ENCODE measurements around the gene MRPL51. TPM values are rescaled to one million over a fixed set of nuclear protein-coding genes. Genes with fewer than 3 reads are reported as not detected.

Gene MRPL51
- total and polyA plus RNA-seq, 10 of the 15 experiments (the other 5 are each of a cell fraction or from before 2014, with no cell fraction given), result 137 to 1,202 (median 267) TPM

DNA sequence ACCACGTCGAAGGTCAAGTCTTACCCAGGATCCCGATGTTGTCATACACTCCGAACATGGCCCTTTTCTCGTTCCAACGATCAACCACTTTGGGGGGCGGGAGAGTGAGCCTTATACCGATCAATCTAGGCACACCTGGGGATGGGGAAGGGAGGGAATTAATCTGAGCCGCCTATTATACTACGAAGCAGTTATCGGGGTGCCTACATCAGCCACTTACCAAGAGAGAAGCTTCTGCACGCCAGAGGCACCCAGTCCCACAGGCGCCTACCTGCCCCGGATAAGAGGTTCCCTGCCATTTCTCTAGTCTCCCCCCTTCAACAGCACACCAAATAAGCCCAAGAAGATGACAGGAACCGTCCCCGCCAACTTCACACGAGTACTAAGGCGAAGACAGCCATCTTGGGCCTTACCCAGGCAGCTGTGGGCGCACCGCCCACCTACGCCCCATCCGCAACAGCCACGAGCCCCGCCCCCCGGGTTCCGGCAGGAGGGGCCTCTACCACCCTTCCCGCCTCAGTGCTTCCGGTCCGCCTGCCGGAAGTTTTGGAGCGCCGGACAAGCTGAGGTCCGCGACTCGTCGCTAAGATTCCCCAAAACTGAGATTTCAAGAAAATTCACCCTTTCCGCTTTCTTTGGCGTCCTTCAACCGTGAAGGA is at the start of gene MRPL51 (continued):
- TF ChIP-seq, protein P1, sequence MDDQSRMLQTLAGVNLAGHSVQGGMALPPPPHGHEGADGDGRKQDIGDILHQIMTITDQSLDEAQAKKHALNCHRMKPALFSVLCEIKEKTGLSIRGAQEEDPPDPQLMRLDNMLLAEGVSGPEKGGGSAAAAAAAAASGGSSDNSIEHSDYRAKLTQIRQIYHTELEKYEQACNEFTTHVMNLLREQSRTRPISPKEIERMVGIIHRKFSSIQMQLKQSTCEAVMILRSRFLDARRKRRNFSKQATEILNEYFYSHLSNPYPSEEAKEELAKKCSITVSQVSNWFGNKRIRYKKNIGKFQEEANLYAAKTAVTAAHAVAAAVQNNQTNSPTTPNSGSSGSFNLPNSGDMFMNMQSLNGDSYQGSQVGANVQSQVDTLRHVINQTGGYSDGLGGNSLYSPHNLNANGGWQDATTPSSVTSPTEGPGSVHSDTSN (IDR thresholded peaks at IDR 0.05; ENCODE audit: insufficient replicate concordance, low read depth, low read length), result peak; percentile 39
- TF ChIP-seq CBFB (IDR thresholded peaks at IDR 0.05; ENCODE audit: low read depth) (peak; percentile 70; the same call in 1 of the 2 replicates), TARDBP (IDR thresholded peaks at IDR 0.05; ENCODE audit: borderline replicate concordance) (peak; percentile 11; the same call in 1 of the 2 replicates), BACH1 (IDR thresholded peaks at IDR 0.05; ENCODE audit: borderline replicate concordance) (peak; percentile 64; the same call in 1 of the 2 replicates), BCL11A (IDR thresholded peaks at IDR 0.05; ENCODE audit: low read depth, low read length) (no peak), HDGF (IDR thresholded peaks at IDR 0.05) (no peak; the same call in 1 of the 2 replicates), TCF12 (IDR thresholded peaks at IDR 0.05; ENCODE audit: low read depth, low read length) (peak; percentile 72; the same call in 1 of the 2 replicates), TAF1 (IDR thresholded peaks at IDR 0.05; ENCODE audit: borderline replicate concordance, low read depth, low read length) (peak; percentile 90; the same call in 1 of the 2 replicates), FOXM1 (IDR thresholded peaks at IDR 0.05; ENCODE audit: low read depth, low read length) (0 out of 2 replicates have a peak, but pooled peaks have one; percentile 38), RB1 (IDR thresholded peaks at IDR 0.05; ENCODE audit: borderline replicate concordance) (peak; percentile 10; the same call in 1 of the 2 replicates), BHLHE40 (IDR thresholded peaks at IDR 0.05; ENCODE audit: borderline replicate concordance in 1 of 2, low read depth in 2 of 2, low read length in 1 of 2) (peak in 1 of 2 experiments; percentile 27; a peak in 2 of 4 replicates), CHD2 (IDR thresholded peaks at IDR 0.05; ENCODE audit: borderline replicate concordance, low read depth, low read length) (peak; percentile 48; the same call in 1 of the 2 replicates)
- TF ChIP-seq, protein P2, sequence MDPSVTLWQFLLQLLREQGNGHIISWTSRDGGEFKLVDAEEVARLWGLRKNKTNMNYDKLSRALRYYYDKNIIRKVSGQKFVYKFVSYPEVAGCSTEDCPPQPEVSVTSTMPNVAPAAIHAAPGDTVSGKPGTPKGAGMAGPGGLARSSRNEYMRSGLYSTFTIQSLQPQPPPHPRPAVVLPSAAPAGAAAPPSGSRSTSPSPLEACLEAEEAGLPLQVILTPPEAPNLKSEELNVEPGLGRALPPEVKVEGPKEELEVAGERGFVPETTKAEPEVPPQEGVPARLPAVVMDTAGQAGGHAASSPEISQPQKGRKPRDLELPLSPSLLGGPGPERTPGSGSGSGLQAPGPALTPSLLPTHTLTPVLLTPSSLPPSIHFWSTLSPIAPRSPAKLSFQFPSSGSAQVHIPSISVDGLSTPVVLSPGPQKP (IDR thresholded peaks at IDR 0.05; ENCODE audit: low read depth, low read length), result peak; percentile 83
- TF ChIP-seq, protein P3, sequence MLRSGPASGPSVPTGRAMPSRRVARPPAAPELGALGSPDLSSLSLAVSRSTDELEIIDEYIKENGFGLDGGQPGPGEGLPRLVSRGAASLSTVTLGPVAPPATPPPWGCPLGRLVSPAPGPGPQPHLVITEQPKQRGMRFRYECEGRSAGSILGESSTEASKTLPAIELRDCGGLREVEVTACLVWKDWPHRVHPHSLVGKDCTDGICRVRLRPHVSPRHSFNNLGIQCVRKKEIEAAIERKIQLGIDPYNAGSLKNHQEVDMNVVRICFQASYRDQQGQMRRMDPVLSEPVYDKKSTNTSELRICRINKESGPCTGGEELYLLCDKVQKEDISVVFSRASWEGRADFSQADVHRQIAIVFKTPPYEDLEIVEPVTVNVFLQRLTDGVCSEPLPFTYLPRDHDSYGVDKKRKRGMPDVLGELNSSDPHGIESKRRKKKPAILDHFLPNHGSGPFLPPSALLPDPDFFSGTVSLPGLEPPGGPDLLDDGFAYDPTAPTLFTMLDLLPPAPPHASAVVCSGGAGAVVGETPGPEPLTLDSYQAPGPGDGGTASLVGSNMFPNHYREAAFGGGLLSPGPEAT (IDR thresholded peaks at IDR 0.05; ENCODE audit: low read depth), result peak; percentile 95
- TF ChIP-seq, protein P4, sequence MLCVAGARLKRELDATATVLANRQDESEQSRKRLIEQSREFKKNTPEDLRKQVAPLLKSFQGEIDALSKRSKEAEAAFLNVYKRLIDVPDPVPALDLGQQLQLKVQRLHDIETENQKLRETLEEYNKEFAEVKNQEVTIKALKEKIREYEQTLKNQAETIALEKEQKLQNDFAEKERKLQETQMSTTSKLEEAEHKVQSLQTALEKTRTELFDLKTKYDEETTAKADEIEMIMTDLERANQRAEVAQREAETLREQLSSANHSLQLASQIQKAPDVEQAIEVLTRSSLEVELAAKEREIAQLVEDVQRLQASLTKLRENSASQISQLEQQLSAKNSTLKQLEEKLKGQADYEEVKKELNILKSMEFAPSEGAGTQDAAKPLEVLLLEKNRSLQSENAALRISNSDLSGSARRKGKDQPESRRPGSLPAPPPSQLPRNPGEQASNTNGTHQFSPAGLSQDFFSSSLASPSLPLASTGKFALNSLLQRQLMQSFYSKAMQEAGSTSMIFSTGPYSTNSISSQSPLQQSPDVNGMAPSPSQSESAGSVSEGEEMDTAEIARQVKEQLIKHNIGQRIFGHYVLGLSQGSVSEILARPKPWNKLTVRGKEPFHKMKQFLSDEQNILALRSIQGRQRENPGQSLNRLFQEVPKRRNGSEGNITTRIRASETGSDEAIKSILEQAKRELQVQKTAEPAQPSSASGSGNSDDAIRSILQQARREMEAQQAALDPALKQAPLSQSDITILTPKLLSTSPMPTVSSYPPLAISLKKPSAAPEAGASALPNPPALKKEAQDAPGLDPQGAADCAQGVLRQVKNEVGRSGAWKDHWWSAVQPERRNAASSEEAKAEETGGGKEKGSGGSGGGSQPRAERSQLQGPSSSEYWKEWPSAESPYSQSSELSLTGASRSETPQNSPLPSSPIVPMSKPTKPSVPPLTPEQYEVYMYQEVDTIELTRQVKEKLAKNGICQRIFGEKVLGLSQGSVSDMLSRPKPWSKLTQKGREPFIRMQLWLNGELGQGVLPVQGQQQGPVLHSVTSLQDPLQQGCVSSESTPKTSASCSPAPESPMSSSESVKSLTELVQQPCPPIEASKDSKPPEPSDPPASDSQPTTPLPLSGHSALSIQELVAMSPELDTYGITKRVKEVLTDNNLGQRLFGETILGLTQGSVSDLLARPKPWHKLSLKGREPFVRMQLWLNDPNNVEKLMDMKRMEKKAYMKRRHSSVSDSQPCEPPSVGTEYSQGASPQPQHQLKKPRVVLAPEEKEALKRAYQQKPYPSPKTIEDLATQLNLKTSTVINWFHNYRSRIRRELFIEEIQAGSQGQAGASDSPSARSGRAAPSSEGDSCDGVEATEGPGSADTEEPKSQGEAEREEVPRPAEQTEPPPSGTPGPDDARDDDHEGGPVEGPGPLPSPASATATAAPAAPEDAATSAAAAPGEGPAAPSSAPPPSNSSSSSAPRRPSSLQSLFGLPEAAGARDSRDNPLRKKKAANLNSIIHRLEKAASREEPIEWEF (IDR thresholded peaks at IDR 0.05; ENCODE audit: insufficient replicate concordance, low read depth, low read length), result no peak
- TF ChIP-seq, protein P5, sequence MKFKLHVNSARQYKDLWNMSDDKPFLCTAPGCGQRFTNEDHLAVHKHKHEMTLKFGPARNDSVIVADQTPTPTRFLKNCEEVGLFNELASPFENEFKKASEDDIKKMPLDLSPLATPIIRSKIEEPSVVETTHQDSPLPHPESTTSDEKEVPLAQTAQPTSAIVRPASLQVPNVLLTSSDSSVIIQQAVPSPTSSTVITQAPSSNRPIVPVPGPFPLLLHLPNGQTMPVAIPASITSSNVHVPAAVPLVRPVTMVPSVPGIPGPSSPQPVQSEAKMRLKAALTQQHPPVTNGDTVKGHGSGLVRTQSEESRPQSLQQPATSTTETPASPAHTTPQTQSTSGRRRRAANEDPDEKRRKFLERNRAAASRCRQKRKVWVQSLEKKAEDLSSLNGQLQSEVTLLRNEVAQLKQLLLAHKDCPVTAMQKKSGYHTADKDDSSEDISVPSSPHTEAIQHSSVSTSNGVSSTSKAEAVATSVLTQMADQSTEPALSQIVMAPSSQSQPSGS (IDR thresholded peaks at IDR 0.05; ENCODE audit: low read length), result 0 out of 2 replicates have a peak, but pooled peaks have one; percentile 49

Data from GM12878 (cell line).